Esophagus squamous epithelium (tissue), 5 donors: ENCODE data around the gene ACTR1B. TPM values are rescaled to one million over a fixed set of nuclear protein-coding genes. Genes with fewer than 3 reads are reported as not detected.

Experiments used
- DNase-seq: peaks from one replicate; lab custom pipeline; 2025; lab: John Stamatoyannopoulos, UW
- H3K27ac ChIP-seq, 4 donors: fragments of 200-600 bp; sonication (generic); one replicate each; pipeline ENCODE4 v1.5.1; 2016 to 2019; ENCODE audit warnings: mild to moderate bottlenecking in 1 of 4
- H3K27me3 ChIP-seq, 4 donors: fragments of 200-600 bp; sonication (generic); 1 replicate in 3 of 4; 2 replicates in 1 of 4; pipeline versions ENCODE4 v1.5.1 to v1.6.0; 2017 to 2021; ENCODE audit warnings: antibody characterized with exemption in 1 of 4
- H3K36me3 ChIP-seq, 3 donors: fragments of 200-600 bp; sonication (generic); one replicate each; pipeline ENCODE4 v1.5.1; 2016 to 2019
- H3K4me1 ChIP-seq, 3 donors: fragments of 200-600 bp; sonication (generic); one replicate each; pipeline ENCODE4 v1.5.1; 2017 to 2019
- H3K4me3 ChIP-seq, 4 donors: fragments of 200-600 bp; sonication (generic); 1 replicate in 3 of 4; 2 replicates in 1 of 4; pipeline ENCODE4 v1.5.1; 2016 to 2019; ENCODE audit warnings: mild to moderate bottlenecking in 2 of 4, moderate library complexity in 1 of 4
- H3K9me3 ChIP-seq, 3 donors: fragments of 200-600 bp; sonication (generic); one replicate each; pipeline ENCODE4 v1.5.1; 2016 to 2019
- POLR2A ChIP-seq, 4 donors: fragments of 450-650 bp; IDR thresholded peaks; one replicate each; pipeline ENCODE4 v1.6.1; 2017; ENCODE audit warnings: antibody characterized with exemption in 4 of 4, mild to moderate bottlenecking in 4 of 4, moderate library complexity in 3 of 4
- WGBS, 2 donors: methylation state at CpG; one replicate each; pipeline ENCODE4 v1.1.5; 2018; 5-methylcytosine and 5-hydroxymethylcytosine counted together
- intact Hi-C: fragments of 100-400 bp; cut with DNase I; formaldehyde crosslinking; loops from one replicate; pipeline ENCODE4 v1.15.0; 2022
- total RNA-seq, 4 donors: library from RNA; depleted of rRNA; stranded (reverse); fragments of >200 nt; gene quantifications; one replicate each; pipeline ENCODE4 v1.1.0, GENCODE V29; 2016
- TF ChIP-seq, protein P1 (sequence below), 6 experiments: fragments of 450-650 bp in 4 of 6; fragments of 200-600 bp in 2 of 6; sonication (generic) in 2 of 6; IDR thresholded peaks; one replicate each; pipeline ENCODE4 v1.5.1; 2016 to 2019; ENCODE audit warnings: antibody characterized with exemption in 6 of 6, mild to moderate bottlenecking in 4 of 6, moderate library complexity in 4 of 6
- donor health status: DM: yes; HTN: yes; CAD: no.

ACTR1B gene
- total RNA-seq, 4 donors from 2014 or later = 29.3 to 57.8 (median 47.5) TPM

GRCh38 chr2:97653473-97653872 is 10.4 kb downstream of the ACTR1B start:
- H3K36me3 ChIP-seq = peaks cover 12 to 78% (median 31%) of the 10 kb centered on the region in 3 donors
- H3K4me1 ChIP-seq = no peaks in the 10 kb centered on the region
- H3K27ac ChIP-seq = no peak overlapping the region
- no peaks in the 10 kb centered on the region for H3K27me3 ChIP-seq
- DNase-seq = no peak
- H3K4me3 ChIP-seq = no peak overlapping the region
- TF ChIP-seq, protein P1, sequence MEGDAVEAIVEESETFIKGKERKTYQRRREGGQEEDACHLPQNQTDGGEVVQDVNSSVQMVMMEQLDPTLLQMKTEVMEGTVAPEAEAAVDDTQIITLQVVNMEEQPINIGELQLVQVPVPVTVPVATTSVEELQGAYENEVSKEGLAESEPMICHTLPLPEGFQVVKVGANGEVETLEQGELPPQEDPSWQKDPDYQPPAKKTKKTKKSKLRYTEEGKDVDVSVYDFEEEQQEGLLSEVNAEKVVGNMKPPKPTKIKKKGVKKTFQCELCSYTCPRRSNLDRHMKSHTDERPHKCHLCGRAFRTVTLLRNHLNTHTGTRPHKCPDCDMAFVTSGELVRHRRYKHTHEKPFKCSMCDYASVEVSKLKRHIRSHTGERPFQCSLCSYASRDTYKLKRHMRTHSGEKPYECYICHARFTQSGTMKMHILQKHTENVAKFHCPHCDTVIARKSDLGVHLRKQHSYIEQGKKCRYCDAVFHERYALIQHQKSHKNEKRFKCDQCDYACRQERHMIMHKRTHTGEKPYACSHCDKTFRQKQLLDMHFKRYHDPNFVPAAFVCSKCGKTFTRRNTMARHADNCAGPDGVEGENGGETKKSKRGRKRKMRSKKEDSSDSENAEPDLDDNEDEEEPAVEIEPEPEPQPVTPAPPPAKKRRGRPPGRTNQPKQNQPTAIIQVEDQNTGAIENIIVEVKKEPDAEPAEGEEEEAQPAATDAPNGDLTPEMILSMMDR (IDR thresholded peaks at IDR 0.05) = no peak
- TF ChIP-seq POLR2A (IDR thresholded peaks at IDR 0.05) = no peak
- intact Hi-C loops = no loop called here
- 63 to 78% methylated on average over 2 of the region's 2 CpGs for WGBS, 2 donors
- peaks cover 0 to 10% (median 0%) of the 10 kb centered on the region in 3 donors for H3K9me3 ChIP-seq

DNA sequence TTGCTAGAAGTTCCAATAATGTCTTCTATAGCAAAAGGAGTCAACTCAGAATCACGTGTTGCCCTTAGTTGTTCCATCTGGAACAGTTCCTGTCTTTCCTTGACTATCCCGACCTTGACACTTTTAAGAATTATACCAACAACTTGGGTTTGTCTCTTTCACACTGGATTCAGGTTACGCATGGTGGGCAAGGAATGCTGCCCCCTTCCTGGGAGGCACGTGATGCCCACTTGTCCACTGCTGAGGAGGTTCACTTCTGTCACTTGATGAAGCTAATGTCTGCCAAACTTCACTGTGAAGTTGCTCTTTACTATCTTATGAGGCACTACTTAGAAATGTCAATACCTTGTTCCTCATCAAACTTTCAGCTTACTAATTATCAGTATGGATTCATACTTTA is 12.7 kb downstream of the ACTR1B start:
- Histone ChIP-seq H3K4me3 (no peak overlapping the region), H3K36me3 (peaks cover 12 to 68% (median 24%) of the 10 kb centered on the region in 3 donors), H3K27me3 (no peaks in the 10 kb centered on the region), H3K4me1 (peaks cover 4 to 16% (median 9%) of the 10 kb centered on the region in 3 donors), H3K9me3 (peaks cover 0 to 10% (median 0%) of the 10 kb centered on the region in 3 donors), H3K27ac (no peak overlapping the region)
- no peak for DNase-seq
- 65 to 79% methylated on average over 4 of the region's 4 CpGs for WGBS, 2 donors
- intact Hi-C loops = no loop called here
- TF ChIP-seq POLR2A (IDR thresholded peaks at IDR 0.05) = no peak
- TF ChIP-seq, protein P1 (IDR thresholded peaks at IDR 0.05) = no peak

- TF ChIP-seq, protein P1 (IDR thresholded peaks at IDR 0.05) = no peak
- TF ChIP-seq POLR2A (IDR thresholded peaks at IDR 0.05) = no peak
- intact Hi-C loops = no loop called here
- no peaks in the 10 kb centered on the region for H3K27me3 ChIP-seq
Observed at GRCh38 chr2:97646977-97647376, 16.9 kb downstream of the ACTR1B start.

DNA sequence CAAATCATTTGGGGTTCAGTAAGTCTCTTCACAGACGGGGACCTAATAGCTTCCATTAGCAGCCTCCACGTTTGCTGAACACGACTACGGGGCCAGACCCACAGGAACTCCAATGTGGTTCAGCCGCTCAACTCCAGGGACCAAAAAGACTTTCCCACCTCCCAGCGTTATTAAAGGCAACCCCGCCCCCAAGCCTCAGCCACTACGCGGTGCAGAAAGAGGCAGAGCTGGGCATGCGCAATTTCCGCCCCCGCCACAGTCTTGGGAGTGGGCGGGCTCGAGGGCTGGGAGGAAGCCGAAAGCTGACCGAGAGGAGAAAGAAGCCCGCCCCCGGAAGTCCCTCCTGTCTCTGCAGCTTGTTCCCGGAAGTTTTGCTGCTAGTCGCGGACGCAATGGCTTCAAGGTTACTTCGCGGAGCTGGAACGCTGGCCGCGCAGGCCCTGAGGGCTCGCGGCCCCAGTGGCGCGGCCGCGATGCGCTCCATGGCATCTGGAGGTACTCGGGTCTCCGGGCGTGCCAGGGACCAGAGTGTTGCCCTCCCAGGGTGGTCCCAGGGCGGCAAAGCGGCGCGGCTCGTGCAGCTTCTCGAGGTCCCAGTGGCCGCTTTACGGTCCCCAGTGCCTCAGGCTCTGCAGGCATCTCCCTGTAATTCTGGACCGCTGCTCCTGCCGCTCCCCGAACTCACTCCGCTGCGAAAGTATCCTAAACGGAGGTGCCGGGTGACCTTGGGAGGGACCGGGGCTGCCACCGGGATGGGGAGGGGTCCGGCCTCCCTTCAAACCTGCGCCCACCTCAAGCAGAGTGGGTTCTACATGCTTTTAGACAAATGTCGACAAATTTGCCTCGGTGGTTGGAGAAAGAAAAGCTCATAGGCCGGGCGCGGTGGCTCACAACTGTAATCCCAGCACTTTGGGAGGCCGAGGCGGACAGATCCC is 17.9 kb downstream of the ACTR1B start, which contains the start of gene COX5B:
Gene COX5B, plus strand, starts transcription at position 368 of the 935 bp plus-strand sequence. Its CDS starts 25 bp downstream, at position 393.
- peak within 1 kb of the TSS; percentile 71 to 100 (median 78) for H3K4me3 ChIP-seq
- 0 to 2% methylated on average over 13 of the region's 63 CpGs for WGBS, 2 donors
- no peaks in the 10 kb centered on the region for H3K27me3 ChIP-seq
- H3K4me1 ChIP-seq = peaks cover 4 to 25% (median 14%) of the 10 kb centered on the region in 3 donors
- DNase-seq = peak; percentile 95
- TF ChIP-seq, protein P1 (IDR thresholded peaks at IDR 0.05) = peak in 1 of 6 experiments; percentile 39
- peak in 3 of 4 donors; percentile 68 to 84 (median 82) for TF ChIP-seq POLR2A (IDR thresholded peaks at IDR 0.05)
- intact Hi-C loops = no loop called here
- peak within 1 kb of the TSS; percentile 90 to 98 (median 96) for H3K27ac ChIP-seq
- H3K9me3 ChIP-seq = no peaks in the 10 kb centered on the region
- H3K36me3 ChIP-seq = peaks cover 12 to 39% (median 23%) of the 10 kb centered on the region in 3 donors

More at GRCh38 chr2:97646977-97647376, 16.9 kb downstream of the ACTR1B start:
- WGBS, 2 donors = 75 to 94% methylated on average over 4 of the region's 4 CpGs
- no peaks in the 10 kb centered on the region for H3K9me3 ChIP-seq
- peak overlapping the region in 3 of 4 donors; percentile 90 to 96 (median 95) for H3K27ac ChIP-seq
- H3K36me3 ChIP-seq = peaks cover 12 to 40% (median 23%) of the 10 kb centered on the region in 3 donors
- peaks cover 4 to 25% (median 14%) of the 10 kb centered on the region in 3 donors for H3K4me1 ChIP-seq
- DNase-seq = no peak
- peak overlapping the region; percentile 71 to 100 (median 78) for H3K4me3 ChIP-seq
